ENCODE data around the gene CLDN16. TPM values are rescaled to one million over a fixed set of nuclear protein-coding genes. Genes with fewer than 3 reads are reported as not detected.

Gene CLDN16
- total RNA-seq, 1 experiment from 2014 or later = not detected

DNA sequence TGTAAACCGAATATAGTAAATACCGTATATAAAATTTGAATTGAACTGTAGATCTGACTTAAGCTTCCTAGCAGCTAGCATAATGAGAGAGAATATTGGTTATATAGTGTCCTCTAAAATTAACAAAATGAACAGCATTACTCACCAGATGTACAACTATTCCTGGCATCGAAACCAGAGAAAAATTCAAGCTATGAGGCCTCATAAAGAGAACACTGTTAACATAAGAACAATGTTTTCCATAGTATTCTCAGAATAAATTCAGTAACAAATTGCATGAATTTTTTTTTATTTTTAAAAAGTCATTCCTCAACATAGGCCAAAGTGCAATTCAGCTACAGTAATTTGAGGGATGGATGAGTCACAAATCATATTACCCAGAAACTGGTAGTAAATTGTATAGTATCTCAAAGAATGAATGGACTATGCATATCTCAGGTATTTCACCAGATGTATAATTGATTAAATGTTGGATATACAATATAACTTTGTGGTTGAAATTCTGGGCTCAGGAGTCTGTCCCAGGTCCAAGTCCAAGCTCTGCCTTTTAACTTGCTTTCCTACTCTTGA is 56.7 kb downstream of the CLDN16 start:
- no peaks in the 10 kb centered on the region for H3K36me3 Mint-ChIP-seq
- H3K4me1 Mint-ChIP-seq = no peaks in the 10 kb centered on the region
- ATAC-seq (no peak), DNase-seq (ENCODE audit: low spot score) (no peak)
- TF ChIP-seq IRF2 (CRISPR knock-in tag; IDR thresholded peaks at IDR 0.05; ENCODE audit: borderline replicate concordance, low read depth) (no peak), OVOL2 (CRISPR knock-in tag; IDR thresholded peaks at IDR 0.05; ENCODE audit: borderline replicate concordance) (no peak), ZNF671 (CRISPR knock-in tag; IDR thresholded peaks at IDR 0.05) (no peak), FOXP1 (CRISPR knock-in tag; IDR thresholded peaks at IDR 0.05; ENCODE audit: borderline replicate concordance) (no peak), ZNF423 (CRISPR knock-in tag; IDR thresholded peaks at IDR 0.05) (no peak), ZNF219 (CRISPR knock-in tag; IDR thresholded peaks at IDR 0.05; ENCODE audit: borderline replicate concordance) (no peak), PRRX2 (CRISPR knock-in tag; IDR thresholded peaks at IDR 0.05) (no peak), KAT7 (CRISPR knock-in tag; IDR thresholded peaks at IDR 0.05; ENCODE audit: borderline replicate concordance) (no peak)
- TF ChIP-seq, protein P1, sequence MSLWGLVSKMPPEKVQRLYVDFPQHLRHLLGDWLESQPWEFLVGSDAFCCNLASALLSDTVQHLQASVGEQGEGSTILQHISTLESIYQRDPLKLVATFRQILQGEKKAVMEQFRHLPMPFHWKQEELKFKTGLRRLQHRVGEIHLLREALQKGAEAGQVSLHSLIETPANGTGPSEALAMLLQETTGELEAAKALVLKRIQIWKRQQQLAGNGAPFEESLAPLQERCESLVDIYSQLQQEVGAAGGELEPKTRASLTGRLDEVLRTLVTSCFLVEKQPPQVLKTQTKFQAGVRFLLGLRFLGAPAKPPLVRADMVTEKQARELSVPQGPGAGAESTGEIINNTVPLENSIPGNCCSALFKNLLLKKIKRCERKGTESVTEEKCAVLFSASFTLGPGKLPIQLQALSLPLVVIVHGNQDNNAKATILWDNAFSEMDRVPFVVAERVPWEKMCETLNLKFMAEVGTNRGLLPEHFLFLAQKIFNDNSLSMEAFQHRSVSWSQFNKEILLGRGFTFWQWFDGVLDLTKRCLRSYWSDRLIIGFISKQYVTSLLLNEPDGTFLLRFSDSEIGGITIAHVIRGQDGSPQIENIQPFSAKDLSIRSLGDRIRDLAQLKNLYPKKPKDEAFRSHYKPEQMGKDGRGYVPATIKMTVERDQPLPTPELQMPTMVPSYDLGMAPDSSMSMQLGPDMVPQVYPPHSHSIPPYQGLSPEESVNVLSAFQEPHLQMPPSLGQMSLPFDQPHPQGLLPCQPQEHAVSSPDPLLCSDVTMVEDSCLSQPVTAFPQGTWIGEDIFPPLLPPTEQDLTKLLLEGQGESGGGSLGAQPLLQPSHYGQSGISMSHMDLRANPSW (CRISPR knock-in tag; conservative IDR thresholded peaks at IDR 0.05; ENCODE audit: low read depth) = no peak
- H3K27me3 Mint-ChIP-seq (ENCODE audit: low read depth) = no peaks in the 10 kb centered on the region
- ChIA-PET CTCF (interaction anchor here (1.6 to 2.5 kb wide), 3 partner anchors 12 to 483 kb away, joined by 5 to 20 read pairs (median 15); partner anchors contain the start of gene CLDN1), POLR2A (interaction anchor here (0.7 kb wide), 1 partner anchor 28 kb away, joined by 3 read pairs; no protein-coding TSS in a partner anchor)
- no peaks in the 10 kb centered on the region for H3K9me3 Mint-ChIP-seq
- no peak overlapping the region for H3K4me3 Mint-ChIP-seq
- no peak overlapping the region for H3K27ac Mint-ChIP-seq

DNA sequence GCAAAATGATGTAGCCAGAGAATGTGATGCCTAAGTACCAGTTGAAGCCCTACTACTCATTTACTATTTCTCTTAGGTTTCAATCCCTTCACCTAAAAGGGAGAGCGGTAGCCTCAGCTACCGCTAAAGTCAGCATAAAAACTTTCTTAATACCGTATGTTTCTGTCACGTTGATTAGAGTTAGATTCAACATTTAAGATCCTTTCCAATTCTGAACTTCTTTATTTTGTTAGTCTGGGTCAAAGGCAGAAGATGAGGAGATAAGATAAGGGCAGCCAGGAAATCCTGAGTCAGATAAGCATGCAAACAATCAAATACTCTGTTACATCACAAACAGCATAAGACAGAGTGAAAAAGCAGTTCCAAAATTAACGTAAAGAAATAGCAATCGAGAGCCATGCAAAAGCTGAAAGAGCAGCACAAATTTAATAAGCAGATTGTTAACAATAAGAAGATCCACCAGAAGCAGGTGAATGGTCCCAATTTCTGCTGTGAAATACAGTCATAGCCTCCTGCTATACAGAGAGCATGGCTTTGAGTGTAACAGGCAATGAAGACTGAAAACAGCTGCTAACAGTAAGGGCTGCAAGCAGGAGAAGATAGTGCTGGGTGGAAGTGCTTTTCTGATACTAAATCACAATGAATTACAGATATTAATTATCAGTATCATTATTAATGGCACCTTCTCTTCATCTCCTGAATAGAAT is 58.8 kb downstream of the CLDN16 start:
- H3K9me3 Mint-ChIP-seq = no peaks in the 10 kb centered on the region
- no peak for ATAC-seq
- H3K36me3 Mint-ChIP-seq = no peaks in the 10 kb centered on the region
- H3K4me3 Mint-ChIP-seq = no peak overlapping the region
- no peak overlapping the region for H3K27ac Mint-ChIP-seq
- DNase-seq (ENCODE audit: low spot score) = no peak
- H3K27me3 Mint-ChIP-seq (ENCODE audit: low read depth) = no peaks in the 10 kb centered on the region
- ChIA-PET POLR2A (no interaction called here), CTCF (no interaction called here)
- no peaks in the 10 kb centered on the region for H3K4me1 Mint-ChIP-seq
- TF ChIP-seq NR3C1 (CRISPR knock-in tag; conservative IDR thresholded peaks at IDR 0.05; ENCODE audit: low read depth) (no peak), ATF1 (CRISPR knock-in tag; IDR thresholded peaks at IDR 0.05) (no peak), ZNF416 (CRISPR knock-in tag; IDR thresholded peaks at IDR 0.05) (no peak), ZNF317 (CRISPR knock-in tag; IDR thresholded peaks at IDR 0.05; ENCODE audit: borderline replicate concordance, low read depth) (no peak), GABPB1 (CRISPR knock-in tag; IDR thresholded peaks at IDR 0.05) (no peak)
- TF ChIP-seq, protein P2, sequence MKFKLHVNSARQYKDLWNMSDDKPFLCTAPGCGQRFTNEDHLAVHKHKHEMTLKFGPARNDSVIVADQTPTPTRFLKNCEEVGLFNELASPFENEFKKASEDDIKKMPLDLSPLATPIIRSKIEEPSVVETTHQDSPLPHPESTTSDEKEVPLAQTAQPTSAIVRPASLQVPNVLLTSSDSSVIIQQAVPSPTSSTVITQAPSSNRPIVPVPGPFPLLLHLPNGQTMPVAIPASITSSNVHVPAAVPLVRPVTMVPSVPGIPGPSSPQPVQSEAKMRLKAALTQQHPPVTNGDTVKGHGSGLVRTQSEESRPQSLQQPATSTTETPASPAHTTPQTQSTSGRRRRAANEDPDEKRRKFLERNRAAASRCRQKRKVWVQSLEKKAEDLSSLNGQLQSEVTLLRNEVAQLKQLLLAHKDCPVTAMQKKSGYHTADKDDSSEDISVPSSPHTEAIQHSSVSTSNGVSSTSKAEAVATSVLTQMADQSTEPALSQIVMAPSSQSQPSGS (CRISPR knock-in tag; IDR thresholded peaks at IDR 0.05; ENCODE audit: borderline replicate concordance, low read depth) = no peak
- TF ChIP-seq, protein P3, sequence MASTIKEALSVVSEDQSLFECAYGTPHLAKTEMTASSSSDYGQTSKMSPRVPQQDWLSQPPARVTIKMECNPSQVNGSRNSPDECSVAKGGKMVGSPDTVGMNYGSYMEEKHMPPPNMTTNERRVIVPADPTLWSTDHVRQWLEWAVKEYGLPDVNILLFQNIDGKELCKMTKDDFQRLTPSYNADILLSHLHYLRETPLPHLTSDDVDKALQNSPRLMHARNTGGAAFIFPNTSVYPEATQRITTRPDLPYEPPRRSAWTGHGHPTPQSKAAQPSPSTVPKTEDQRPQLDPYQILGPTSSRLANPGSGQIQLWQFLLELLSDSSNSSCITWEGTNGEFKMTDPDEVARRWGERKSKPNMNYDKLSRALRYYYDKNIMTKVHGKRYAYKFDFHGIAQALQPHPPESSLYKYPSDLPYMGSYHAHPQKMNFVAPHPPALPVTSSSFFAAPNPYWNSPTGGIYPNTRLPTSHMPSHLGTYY (CRISPR knock-in tag; IDR thresholded peaks at IDR 0.05) = no peak
- TF ChIP-seq, protein P4, sequence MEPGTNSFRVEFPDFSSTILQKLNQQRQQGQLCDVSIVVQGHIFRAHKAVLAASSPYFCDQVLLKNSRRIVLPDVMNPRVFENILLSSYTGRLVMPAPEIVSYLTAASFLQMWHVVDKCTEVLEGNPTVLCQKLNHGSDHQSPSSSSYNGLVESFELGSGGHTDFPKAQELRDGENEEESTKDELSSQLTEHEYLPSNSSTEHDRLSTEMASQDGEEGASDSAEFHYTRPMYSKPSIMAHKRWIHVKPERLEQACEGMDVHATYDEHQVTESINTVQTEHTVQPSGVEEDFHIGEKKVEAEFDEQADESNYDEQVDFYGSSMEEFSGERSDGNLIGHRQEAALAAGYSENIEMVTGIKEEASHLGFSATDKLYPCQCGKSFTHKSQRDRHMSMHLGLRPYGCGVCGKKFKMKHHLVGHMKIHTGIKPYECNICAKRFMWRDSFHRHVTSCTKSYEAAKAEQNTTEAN (CRISPR knock-in tag; IDR thresholded peaks at IDR 0.05) = no peak
- TF ChIP-seq, protein P5, sequence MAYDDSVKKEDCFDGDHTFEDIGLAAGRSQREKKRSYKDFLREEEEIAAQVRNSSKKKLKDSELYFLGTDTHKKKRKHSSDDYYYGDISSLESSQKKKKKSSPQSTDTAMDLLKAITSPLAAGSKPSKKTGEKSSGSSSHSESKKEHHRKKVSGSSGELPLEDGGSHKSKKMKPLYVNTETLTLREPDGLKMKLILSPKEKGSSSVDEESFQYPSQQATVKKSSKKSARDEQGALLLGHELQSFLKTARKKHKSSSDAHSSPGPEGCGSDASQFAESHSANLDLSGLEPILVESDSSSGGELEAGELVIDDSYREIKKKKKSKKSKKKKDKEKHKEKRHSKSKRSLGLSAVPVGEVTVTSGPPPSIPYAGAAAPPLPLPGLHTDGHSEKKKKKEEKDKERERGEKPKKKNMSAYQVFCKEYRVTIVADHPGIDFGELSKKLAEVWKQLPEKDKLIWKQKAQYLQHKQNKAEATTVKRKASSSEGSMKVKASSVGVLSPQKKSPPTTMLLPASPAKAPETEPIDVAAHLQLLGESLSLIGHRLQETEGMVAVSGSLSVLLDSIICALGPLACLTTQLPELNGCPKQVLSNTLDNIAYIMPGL (CRISPR knock-in tag; IDR thresholded peaks at IDR 0.05) = no peak

Data from WTC11 (cell line).